ENCODE measurements around the gene ST6GALNAC3.

DNA sequence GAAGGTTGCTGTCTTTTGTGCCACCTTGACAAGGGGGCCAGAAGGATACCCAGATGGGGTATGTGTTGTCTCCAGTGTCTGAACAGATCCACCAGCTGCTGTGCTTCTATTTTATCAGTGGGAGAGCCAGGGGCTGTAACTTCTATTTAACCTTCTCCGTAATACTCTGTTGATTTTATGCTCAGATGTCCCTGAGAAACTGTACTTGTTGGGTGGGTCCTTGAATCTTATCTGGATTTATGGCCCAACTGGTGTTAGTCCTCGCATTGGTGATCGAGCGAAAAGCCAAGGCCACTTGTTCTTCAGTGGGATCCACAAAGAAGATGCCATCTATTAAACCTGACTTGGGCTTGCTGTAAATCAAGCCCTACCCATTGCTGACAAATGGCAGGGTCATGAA is 56.4 kb downstream of the ST6GALNAC3 start:
- TF ChIP-seq, protein P1, sequence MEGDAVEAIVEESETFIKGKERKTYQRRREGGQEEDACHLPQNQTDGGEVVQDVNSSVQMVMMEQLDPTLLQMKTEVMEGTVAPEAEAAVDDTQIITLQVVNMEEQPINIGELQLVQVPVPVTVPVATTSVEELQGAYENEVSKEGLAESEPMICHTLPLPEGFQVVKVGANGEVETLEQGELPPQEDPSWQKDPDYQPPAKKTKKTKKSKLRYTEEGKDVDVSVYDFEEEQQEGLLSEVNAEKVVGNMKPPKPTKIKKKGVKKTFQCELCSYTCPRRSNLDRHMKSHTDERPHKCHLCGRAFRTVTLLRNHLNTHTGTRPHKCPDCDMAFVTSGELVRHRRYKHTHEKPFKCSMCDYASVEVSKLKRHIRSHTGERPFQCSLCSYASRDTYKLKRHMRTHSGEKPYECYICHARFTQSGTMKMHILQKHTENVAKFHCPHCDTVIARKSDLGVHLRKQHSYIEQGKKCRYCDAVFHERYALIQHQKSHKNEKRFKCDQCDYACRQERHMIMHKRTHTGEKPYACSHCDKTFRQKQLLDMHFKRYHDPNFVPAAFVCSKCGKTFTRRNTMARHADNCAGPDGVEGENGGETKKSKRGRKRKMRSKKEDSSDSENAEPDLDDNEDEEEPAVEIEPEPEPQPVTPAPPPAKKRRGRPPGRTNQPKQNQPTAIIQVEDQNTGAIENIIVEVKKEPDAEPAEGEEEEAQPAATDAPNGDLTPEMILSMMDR (IDR thresholded peaks at IDR 0.05): no peak
- no peak for TF ChIP-seq ZFX (IDR thresholded peaks at IDR 0.05; ENCODE audit: borderline replicate concordance)

Data from 22Rv1 (cell line).